HepG2 (cell line): ENCODE data around the gene MICAL3. TPM values are rescaled to one million over a fixed set of nuclear protein-coding genes. Genes with fewer than 3 reads are reported as not detected.

Experiments used
- FOSL1 ChIP-seq: sonication (generic); formaldehyde crosslinking; IDR thresholded peaks from 2 replicates; pipeline ENCODE4 v1.9.0; 2021; ENCODE audit warnings: missing genetic modification reagents, borderline replicate concordance
- FOXO1 ChIP-seq: sonication (generic); formaldehyde crosslinking; IDR thresholded peaks from 2 replicates; pipeline ENCODE4 v1.4.0; 2020; ENCODE audit warnings: missing genetic modification reagents
- HNRNPLL ChIP-seq: fragments of 200-400 bp; formaldehyde crosslinking; IDR thresholded peaks from 2 replicates; pipeline ENCODE4 v1.6.1; 2017; ENCODE audit warnings: mild to moderate bottlenecking, low read depth, low read length; ENCODE audit not compliant: poor library complexity, severe bottlenecking
- KDM2A ChIP-seq: sonication (generic); formaldehyde crosslinking; IDR thresholded peaks from 2 replicates; pipeline ENCODE4 v1.4.0; 2020; ENCODE audit warnings: low read depth, missing genetic modification reagents, borderline replicate concordance
- MEIS1 ChIP-seq: sonication (generic); formaldehyde crosslinking; IDR thresholded peaks from 2 replicates; pipeline ENCODE4 v1.9.0; 2021; ENCODE audit warnings: mild to moderate bottlenecking, missing genetic modification reagents, moderate library complexity, borderline replicate concordance
- MXI1 ChIP-seq: IDR thresholded peaks from 3 replicates; pipeline ENCODE4 v1.6.1; 2012; ENCODE audit warnings: low read depth, low read length, inconsistent platforms, borderline replicate concordance
- RFX3 ChIP-seq: IDR thresholded peaks from 2 replicates; pipeline ENCODE4 v1.6.1; 2016; ENCODE audit warnings: missing biosample characterization, missing genetic modification reagents
- SALL2 ChIP-seq: sonication (generic); formaldehyde crosslinking; IDR thresholded peaks from 2 replicates; pipeline ENCODE4 v1.8.1; 2023; ENCODE audit warnings: mild to moderate bottlenecking, missing genetic modification reagents, inconsistent platforms
- THYN1 ChIP-seq: sonication (generic); formaldehyde crosslinking; IDR thresholded peaks from 2 replicates; pipeline ENCODE4 v1.8.1; 2023; ENCODE audit warnings: low read depth, mild to moderate bottlenecking, moderate library complexity, missing genetic modification reagents, borderline replicate concordance
- ZBTB38 ChIP-seq: sonication (generic); formaldehyde crosslinking; IDR thresholded peaks from 2 replicates; pipeline ENCODE4 v1.5.1; 2020; ENCODE audit warnings: mild to moderate bottlenecking, missing genetic modification reagents
- ZFAT ChIP-seq: sonication (generic); formaldehyde crosslinking; conservative IDR thresholded peaks from 2 replicates; pipeline ENCODE4 v1.8.1; 2023; ENCODE audit warnings: missing genetic modification reagents, inconsistent platforms
- ZFP1 ChIP-seq: IDR thresholded peaks from 2 replicates; pipeline ENCODE4 v1.6.1; 2016
- ZNF263 ChIP-seq: sonication (generic); formaldehyde crosslinking; IDR thresholded peaks from 2 replicates; pipeline ENCODE4 v1.4.0; 2020; ENCODE audit warnings: missing genetic modification reagents
- ZNF709 ChIP-seq: sonication (generic); formaldehyde crosslinking; IDR thresholded peaks from 2 replicates; pipeline ENCODE4 v1.5.0; 2020; ENCODE audit warnings: mild to moderate bottlenecking, missing genetic modification reagents
- polyA plus RNA-seq, 8 experiments: library from polyadenylated mRNA; depleted of rRNA in 3 of 8; stranded (reverse) in 7 of 8; unstranded in 1 of 8; fragments of >200 nt; fragmentation: Illumina TruSeq in 4 of 8; extraction: Trizol in 4 of 8; gene quantifications; 2 replicates each; pipeline versions ENCODE4 v1.2.1 to v1.2.3, GENCODE V29; 2011 to 2016; ENCODE audit warnings: low read depth in 4 of 8, missing spikeins in 1 of 8, mixed read lengths in 1 of 8; ENCODE audit not compliant: insufficient read depth in 1 of 8
- total RNA-seq, 5 experiments: library from RNA; depleted of rRNA; stranded (reverse); fragments of >200 nt; fragmentation: Illumina TruSeq; extraction: Trizol; gene quantifications; 2 replicates each; pipeline ENCODE4 v1.2.3, GENCODE V29; 2016; ENCODE audit warnings: low read depth in 1 of 5
- TF ChIP-seq, protein P1 (sequence below): sonication (generic); formaldehyde crosslinking; IDR thresholded peaks from 2 replicates; pipeline ENCODE4 v1.4.0; 2020; ENCODE audit warnings: missing genetic modification reagents
- TF ChIP-seq, protein P2 (sequence below): sonication (generic); formaldehyde crosslinking; IDR thresholded peaks from 2 replicates; pipeline ENCODE4 v1.5.1; 2020; ENCODE audit warnings: mild to moderate bottlenecking, missing genetic modification reagents, moderate library complexity
- TF ChIP-seq, protein P3 (sequence below): IDR thresholded peaks from 2 replicates; pipeline ENCODE4 v1.6.1; 2016; ENCODE audit warnings: low read depth, control low read depth
- TF ChIP-seq, protein P4 (sequence below): IDR thresholded peaks from 2 replicates; pipeline ENCODE4 v1.6.1; 2016; ENCODE audit warnings: missing compliant biosample characterization, missing genetic modification reagents, borderline replicate concordance
- TF ChIP-seq, protein P5 (sequence below): sonication (generic); formaldehyde crosslinking; IDR thresholded peaks from 2 replicates; pipeline ENCODE4 v1.5.0; 2020; ENCODE audit warnings: mild to moderate bottlenecking, missing genetic modification reagents

The MICAL3 gene
- total and polyA plus RNA-seq, 2 of the 13 experiments (the other 11 are each of a cell fraction or from before 2014, with no cell fraction given), result 5.3 to 12.5 TPM

DNA sequence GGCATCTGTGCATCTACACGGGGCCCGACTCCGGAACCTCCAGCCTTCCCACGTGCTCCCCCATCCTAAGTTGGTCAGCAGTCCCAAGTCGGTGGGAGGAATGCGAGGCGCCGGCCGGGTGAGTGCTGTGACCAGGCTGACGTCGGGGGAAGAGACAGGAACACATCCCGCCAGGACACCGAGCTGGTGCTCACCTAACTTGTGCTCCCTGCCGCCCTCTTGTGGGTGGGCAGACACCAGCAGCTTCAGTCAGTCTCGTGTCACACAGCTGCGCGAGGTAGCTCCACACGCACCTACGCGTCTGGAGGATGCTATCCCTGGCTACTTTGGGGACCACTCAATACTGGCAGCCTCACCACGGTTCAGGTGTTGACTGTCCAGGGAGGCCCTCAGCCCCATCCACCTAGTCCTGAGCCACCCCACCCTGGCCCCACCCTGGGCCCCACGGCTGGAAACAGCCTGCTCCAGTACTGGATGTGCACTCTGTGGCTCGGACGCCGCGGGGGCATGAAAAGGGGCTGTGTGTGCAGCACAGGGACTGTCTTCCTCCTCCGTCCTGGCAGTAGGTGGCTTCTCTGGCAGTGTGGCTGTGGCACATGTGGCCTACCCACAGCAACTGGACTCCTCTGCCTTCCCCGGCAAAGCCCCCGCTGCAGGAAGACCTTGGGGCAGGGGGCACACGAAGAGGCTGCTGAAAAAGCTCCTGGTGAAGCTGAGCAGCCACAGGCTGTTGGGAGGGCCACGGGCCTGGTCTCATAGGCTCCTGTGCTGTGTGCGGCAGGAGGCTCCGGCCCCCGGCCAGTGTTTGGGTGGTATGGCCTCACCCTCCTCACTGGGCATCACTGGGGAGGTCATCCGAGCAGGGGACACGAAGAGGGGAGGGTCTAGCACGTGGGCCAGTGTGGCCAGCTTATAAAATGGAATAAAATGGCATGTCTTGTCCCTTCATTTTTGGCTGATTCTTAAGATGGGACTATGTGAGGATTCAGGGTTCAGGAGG lies 238.9 kb downstream of the MICAL3 start (continued):
- TF ChIP-seq, protein P1, sequence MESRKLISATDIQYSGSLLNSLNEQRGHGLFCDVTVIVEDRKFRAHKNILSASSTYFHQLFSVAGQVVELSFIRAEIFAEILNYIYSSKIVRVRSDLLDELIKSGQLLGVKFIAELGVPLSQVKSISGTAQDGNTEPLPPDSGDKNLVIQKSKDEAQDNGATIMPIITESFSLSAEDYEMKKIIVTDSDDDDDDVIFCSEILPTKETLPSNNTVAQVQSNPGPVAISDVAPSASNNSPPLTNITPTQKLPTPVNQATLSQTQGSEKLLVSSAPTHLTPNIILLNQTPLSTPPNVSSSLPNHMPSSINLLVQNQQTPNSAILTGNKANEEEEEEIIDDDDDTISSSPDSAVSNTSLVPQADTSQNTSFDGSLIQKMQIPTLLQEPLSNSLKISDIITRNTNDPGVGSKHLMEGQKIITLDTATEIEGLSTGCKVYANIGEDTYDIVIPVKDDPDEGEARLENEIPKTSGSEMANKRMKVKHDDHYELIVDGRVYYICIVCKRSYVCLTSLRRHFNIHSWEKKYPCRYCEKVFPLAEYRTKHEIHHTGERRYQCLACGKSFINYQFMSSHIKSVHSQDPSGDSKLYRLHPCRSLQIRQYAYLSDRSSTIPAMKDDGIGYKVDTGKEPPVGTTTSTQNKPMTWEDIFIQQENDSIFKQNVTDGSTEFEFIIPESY (CRISPR knock-in tag), result peak; percentile 76; the same call in 1 of the 2 replicates
- TF ChIP-seq MEIS1 (CRISPR knock-in tag) (no peak), ZFAT (CRISPR knock-in tag) (no peak), THYN1 (no peak), ZNF263 (CRISPR knock-in tag) (peak; percentile 87), RFX3 (CRISPR knock-in tag) (no peak), ZBTB38 (peak; percentile 64; the same call in 1 of the 2 replicates), SALL2 (CRISPR knock-in tag) (0 out of 2 replicates have a peak, but pooled peaks have one; percentile 40), HNRNPLL (peak; percentile 37), ZFP1 (CRISPR knock-in tag) (no peak), MXI1 (peak; percentile 24; the same call in 1 of the 3 replicates), ZNF709 (CRISPR knock-in tag) (no peak), KDM2A (peak; percentile 79; the same call in 1 of the 2 replicates), FOXO1 (CRISPR knock-in tag) (no peak), FOSL1 (CRISPR knock-in tag) (no peak)
- TF ChIP-seq, protein P2, sequence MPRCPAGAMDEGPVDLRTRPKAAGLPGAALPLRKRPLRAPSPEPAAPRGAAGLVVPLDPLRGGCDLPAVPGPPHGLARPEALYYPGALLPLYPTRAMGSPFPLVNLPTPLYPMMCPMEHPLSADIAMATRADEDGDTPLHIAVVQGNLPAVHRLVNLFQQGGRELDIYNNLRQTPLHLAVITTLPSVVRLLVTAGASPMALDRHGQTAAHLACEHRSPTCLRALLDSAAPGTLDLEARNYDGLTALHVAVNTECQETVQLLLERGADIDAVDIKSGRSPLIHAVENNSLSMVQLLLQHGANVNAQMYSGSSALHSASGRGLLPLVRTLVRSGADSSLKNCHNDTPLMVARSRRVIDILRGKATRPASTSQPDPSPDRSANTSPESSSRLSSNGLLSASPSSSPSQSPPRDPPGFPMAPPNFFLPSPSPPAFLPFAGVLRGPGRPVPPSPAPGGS (CRISPR knock-in tag), result 0 out of 2 replicates have a peak, but pooled peaks have one; percentile 24
- TF ChIP-seq, protein P3, sequence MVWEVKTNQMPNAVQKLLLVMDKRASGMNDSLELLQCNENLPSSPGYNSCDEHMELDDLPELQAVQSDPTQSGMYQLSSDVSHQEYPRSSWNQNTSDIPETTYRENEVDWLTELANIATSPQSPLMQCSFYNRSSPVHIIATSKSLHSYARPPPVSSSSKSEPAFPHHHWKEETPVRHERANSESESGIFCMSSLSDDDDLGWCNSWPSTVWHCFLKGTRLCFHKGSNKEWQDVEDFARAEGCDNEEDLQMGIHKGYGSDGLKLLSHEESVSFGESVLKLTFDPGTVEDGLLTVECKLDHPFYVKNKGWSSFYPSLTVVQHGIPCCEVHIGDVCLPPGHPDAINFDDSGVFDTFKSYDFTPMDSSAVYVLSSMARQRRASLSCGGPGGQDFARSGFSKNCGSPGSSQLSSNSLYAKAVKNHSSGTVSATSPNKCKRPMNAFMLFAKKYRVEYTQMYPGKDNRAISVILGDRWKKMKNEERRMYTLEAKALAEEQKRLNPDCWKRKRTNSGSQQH (CRISPR knock-in tag), result no peak
- TF ChIP-seq, protein P4, sequence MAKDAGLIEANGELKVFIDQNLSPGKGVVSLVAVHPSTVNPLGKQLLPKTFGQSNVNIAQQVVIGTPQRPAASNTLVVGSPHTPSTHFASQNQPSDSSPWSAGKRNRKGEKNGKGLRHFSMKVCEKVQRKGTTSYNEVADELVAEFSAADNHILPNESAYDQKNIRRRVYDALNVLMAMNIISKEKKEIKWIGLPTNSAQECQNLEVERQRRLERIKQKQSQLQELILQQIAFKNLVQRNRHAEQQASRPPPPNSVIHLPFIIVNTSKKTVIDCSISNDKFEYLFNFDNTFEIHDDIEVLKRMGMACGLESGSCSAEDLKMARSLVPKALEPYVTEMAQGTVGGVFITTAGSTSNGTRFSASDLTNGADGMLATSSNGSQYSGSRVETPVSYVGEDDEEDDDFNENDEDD, result peak; percentile 37; the same call in 1 of the 2 replicates
- TF ChIP-seq, protein P5, sequence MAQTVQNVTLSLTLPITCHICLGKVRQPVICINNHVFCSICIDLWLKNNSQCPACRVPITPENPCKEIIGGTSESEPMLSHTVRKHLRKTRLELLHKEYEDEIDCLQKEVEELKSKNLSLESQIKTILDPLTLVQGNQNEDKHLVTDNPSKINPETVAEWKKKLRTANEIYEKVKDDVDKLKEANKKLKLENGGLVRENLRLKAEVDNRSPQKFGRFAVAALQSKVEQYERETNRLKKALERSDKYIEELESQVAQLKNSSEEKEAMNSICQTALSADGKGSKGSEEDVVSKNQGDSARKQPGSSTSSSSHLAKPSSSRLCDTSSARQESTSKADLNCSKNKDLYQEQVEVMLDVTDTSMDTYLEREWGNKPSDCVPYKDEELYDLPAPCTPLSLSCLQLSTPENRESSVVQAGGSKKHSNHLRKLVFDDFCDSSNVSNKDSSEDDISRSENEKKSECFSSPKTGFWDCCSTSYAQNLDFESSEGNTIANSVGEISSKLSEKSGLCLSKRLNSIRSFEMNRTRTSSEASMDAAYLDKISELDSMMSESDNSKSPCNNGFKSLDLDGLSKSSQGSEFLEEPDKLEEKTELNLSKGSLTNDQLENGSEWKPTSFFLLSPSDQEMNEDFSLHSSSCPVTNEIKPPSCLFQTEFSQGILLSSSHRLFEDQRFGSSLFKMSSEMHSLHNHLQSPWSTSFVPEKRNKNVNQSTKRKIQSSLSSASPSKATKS (CRISPR knock-in tag), result no peak
